Mesendoderm (in vitro differentiated cells): ENCODE data around the gene PTPRM. TPM values are rescaled to one million over a fixed set of nuclear protein-coding genes. Genes with fewer than 3 reads are reported as not detected.

Experiments used
- DNase-seq: peaks from one replicate; pipeline ENCODE4 v3.0.0; 2013
- H2AK5ac ChIP-seq: 2 replicates; pipeline ENCODE4 v1.6.1; 2013; ENCODE audit warnings: low read length, inconsistent platforms
- H2BK120ac ChIP-seq: 2 replicates; pipeline ENCODE4 v1.6.1; 2013; ENCODE audit warnings: low read depth, mild to moderate bottlenecking, low read length, moderate library complexity, mixed read lengths
- H2BK15ac ChIP-seq: replicated peaks from 2 replicates; pipeline ENCODE4 v1.6.1; 2013; ENCODE audit warnings: low read depth, mild to moderate bottlenecking, moderate library complexity
- H2BK5ac ChIP-seq: 2 replicates; pipeline ENCODE4 v1.6.1; 2013; ENCODE audit warnings: low read length, inconsistent platforms
- H3K18ac ChIP-seq: 2 replicates; pipeline ENCODE4 v1.6.1; 2013; ENCODE audit warnings: mild to moderate bottlenecking, low read length, mixed read lengths
- H3K23ac ChIP-seq: one replicate; pipeline ENCODE4 v1.6.1; 2013; ENCODE audit warnings: low read length
- H3K27ac ChIP-seq: 2 replicates; pipeline ENCODE4 v1.5.1; 2013; ENCODE audit warnings: low read depth, mild to moderate bottlenecking, inconsistent platforms, low read length, moderate library complexity
- H3K27me3 ChIP-seq: 2 replicates; pipeline ENCODE4 v1.6.1; 2013; ENCODE audit warnings: low read length, control low read depth, mild to moderate bottlenecking, inconsistent platforms; ENCODE audit not compliant: insufficient read depth, poor library complexity
- H3K36me3 ChIP-seq: 2 replicates; pipeline ENCODE4 v1.6.1; 2013; ENCODE audit warnings: low read length, inconsistent platforms; ENCODE audit not compliant: control insufficient read depth, insufficient read depth
- H3K4ac ChIP-seq: one replicate; pipeline ENCODE4 v1.6.1; 2013; ENCODE audit warnings: low read depth, mild to moderate bottlenecking, low read length, moderate library complexity
- H3K4me1 ChIP-seq: 2 replicates; pipeline ENCODE4 v1.6.1; 2013; ENCODE audit warnings: low read depth, low read length, inconsistent platforms; ENCODE audit not compliant: control insufficient read depth
- H3K4me2 ChIP-seq: 2 replicates; pipeline ENCODE4 v1.6.1; 2013; ENCODE audit warnings: low read length
- H3K4me3 ChIP-seq: 2 replicates; pipeline ENCODE4 v1.5.1; 2013; ENCODE audit warnings: mild to moderate bottlenecking, low read length
- H3K56ac ChIP-seq: one replicate; pipeline ENCODE4 v1.6.1; 2013; ENCODE audit warnings: low read length
- H3K79me1 ChIP-seq: 2 replicates; pipeline ENCODE4 v1.6.1; 2013; ENCODE audit warnings: low read length, inconsistent platforms
- H3K79me2 ChIP-seq: 2 replicates; pipeline ENCODE4 v1.6.1; 2013; ENCODE audit warnings: mild to moderate bottlenecking, low read length; ENCODE audit not compliant: control insufficient read depth, insufficient read depth
- H3K9ac ChIP-seq: 2 replicates; pipeline ENCODE4 v1.6.1; 2013; ENCODE audit warnings: low read length, inconsistent platforms
- H4K5ac ChIP-seq: one replicate; pipeline ENCODE4 v1.6.1; 2013; ENCODE audit warnings: low read length
- H4K8ac ChIP-seq: one replicate; pipeline ENCODE4 v1.6.1; 2013; ENCODE audit warnings: low read depth, mild to moderate bottlenecking, control low read depth, low read length, moderate library complexity
- WGBS: extraction: QIAGEN DNeasy Blood & Tissue Kit; methylation state at CpG from one replicate; pipeline ENCODE4 v1.1.7; 2013; ENCODE audit warnings: low lambda C conversion rate, missing lambda C conversion rate; ENCODE audit not compliant: insufficient coverage; ENCODE audit errors: extremely low coverage; 5-methylcytosine and 5-hydroxymethylcytosine counted together
- polyA plus RNA-seq, 2 experiments: library from polyadenylated mRNA; stranded (reverse); fragments of 200-250 nt; gene quantifications; one replicate each; pipeline ENCODE4 v1.2.3, GENCODE V29; 2013

Gene PTPRM
- 11.5 TPM for polyA plus RNA-seq (2013, experiment 1 of 2)
- polyA plus RNA-seq (2013, experiment 2 of 2), result 10.8 TPM

GRCh38 chr18:7566567-7567473 lies at the start of gene PTPRM:
TSS of gene PTPRM (plus strand) at chr18:7567316. CDS start at chr18:7567819, 503 bp downstream.
- Histone ChIP-seq H4K8ac (no peak within 1 kb of the TSS), H3K36me3 (no peaks in the 10 kb centered on the region), H3K4ac (peak within 1 kb of the TSS; percentile 58), H3K79me1 (no peaks in the 10 kb centered on the region), H3K27ac (peak within 1 kb of the TSS; percentile 79), H2BK5ac (peak within 1 kb of the TSS; percentile 69), H4K5ac (no peak within 1 kb of the TSS), H2BK15ac (no peak within 1 kb of the TSS), H3K4me1 (peaks cover 2% of the 10 kb centered on the region), H3K27me3 (no peaks in the 10 kb centered on the region), H3K18ac (peak within 1 kb of the TSS; percentile 97), H3K9ac (peak within 1 kb of the TSS; percentile 87), H3K56ac (peak within 1 kb of the TSS; percentile 91), H2AK5ac (no peak within 1 kb of the TSS), H3K23ac (no peak within 1 kb of the TSS), H3K4me2 (peak within 1 kb of the TSS; percentile 83), H3K79me2 (peaks cover 6% of the 10 kb centered on the region), H2BK120ac (peak within 1 kb of the TSS; percentile 56), H3K4me3 (peak within 1 kb of the TSS; percentile 75)
- WGBS, result no CpG with 5 or more reads among the region's 139 CpGs
- DNase-seq, result peak; percentile 80

GRCh38 chr18:7517852-7518251 lies 49.3 kb upstream of the PTPRM start:
- no peak for DNase-seq
- Histone ChIP-seq H3K79me2 (no peaks in the 10 kb centered on the region), H2BK5ac (no peak overlapping the region), H3K4me3 (no peak overlapping the region), H2AK5ac (no peak overlapping the region), H3K9ac (no peak overlapping the region), H3K18ac (no peak overlapping the region), H3K56ac (no peak overlapping the region), H4K8ac (no peak overlapping the region), H3K4me2 (no peak overlapping the region), H3K36me3 (no peaks in the 10 kb centered on the region), H3K79me1 (no peaks in the 10 kb centered on the region), H3K4me1 (peaks cover 5% of the 10 kb centered on the region), H3K23ac (no peak overlapping the region), H4K5ac (no peak overlapping the region), H2BK120ac (no peak overlapping the region), H3K4ac (no peak overlapping the region), H3K27ac (no peak overlapping the region), H2BK15ac (no peak overlapping the region), H3K27me3 (no peaks in the 10 kb centered on the region)
- WGBS, result no CpG with 5 or more reads among the region's 4 CpGs

- H4K5ac ChIP-seq, result no peak overlapping the region
- H3K79me1 ChIP-seq, result no peaks in the 10 kb centered on the region
- no peak overlapping the region for H2BK15ac ChIP-seq
- H3K79me2 ChIP-seq, result no peaks in the 10 kb centered on the region
- no peak overlapping the region for H2AK5ac ChIP-seq
- no peak overlapping the region for H3K4ac ChIP-seq
- H3K18ac ChIP-seq, result no peak overlapping the region
- H3K4me3 ChIP-seq, result no peak overlapping the region
- no peak overlapping the region for H3K4me2 ChIP-seq
- no peak overlapping the region for H2BK120ac ChIP-seq
- no peak overlapping the region for H3K23ac ChIP-seq
- H3K9ac ChIP-seq, result no peak overlapping the region
- H3K36me3 ChIP-seq, result no peaks in the 10 kb centered on the region
- H2BK5ac ChIP-seq, result no peak overlapping the region
- H3K4me1 ChIP-seq, result no peaks in the 10 kb centered on the region
- no peak overlapping the region for H3K27ac ChIP-seq
- WGBS, result no CpG with 5 or more reads among the region's 6 CpGs
- H4K8ac ChIP-seq, result no peak overlapping the region
- H3K27me3 ChIP-seq, result no peaks in the 10 kb centered on the region
- no peak overlapping the region for H3K56ac ChIP-seq
- DNase-seq, result no peak
These were observed 46.8 kb upstream of the PTPRM start for GRCh38 chr18:7520200-7520785.

GRCh38 chr18:7521226-7521856 lies 45.8 kb upstream of the PTPRM start:
- no peak overlapping the region for H4K5ac ChIP-seq
- H2AK5ac ChIP-seq, result no peak overlapping the region
- no peaks in the 10 kb centered on the region for H3K4me1 ChIP-seq
- no peak overlapping the region for H3K4me3 ChIP-seq
- no peak overlapping the region for H2BK5ac ChIP-seq
- no peak overlapping the region for H3K27ac ChIP-seq
- H3K4ac ChIP-seq, result no peak overlapping the region
- no peak for DNase-seq
- H3K79me2 ChIP-seq, result no peaks in the 10 kb centered on the region
- H2BK120ac ChIP-seq, result peak overlapping the region; percentile 1
- no peak overlapping the region for H3K9ac ChIP-seq
- no peak overlapping the region for H3K4me2 ChIP-seq
- no peak overlapping the region for H3K23ac ChIP-seq
- H4K8ac ChIP-seq, result no peak overlapping the region
- no peaks in the 10 kb centered on the region for H3K27me3 ChIP-seq
- no CpG with 5 or more reads among the region's 8 CpGs for WGBS
- H2BK15ac ChIP-seq, result no peak overlapping the region
- H3K18ac ChIP-seq, result peak overlapping the region; percentile 45
- H3K79me1 ChIP-seq, result no peaks in the 10 kb centered on the region
- no peak overlapping the region for H3K56ac ChIP-seq
- no peaks in the 10 kb centered on the region for H3K36me3 ChIP-seq

- no peaks in the 10 kb centered on the region for H3K79me1 ChIP-seq
- H3K18ac ChIP-seq, result no peak overlapping the region
- no peak overlapping the region for H3K23ac ChIP-seq
- peak overlapping the region; percentile 36 for H3K56ac ChIP-seq
- no peak overlapping the region for H3K9ac ChIP-seq
- WGBS, result no CpG with 5 or more reads among the region's 3 CpGs
- no peak overlapping the region for H2BK120ac ChIP-seq
- no peak overlapping the region for H2BK15ac ChIP-seq
- H3K4me3 ChIP-seq, result no peak overlapping the region
- no peaks in the 10 kb centered on the region for H3K27me3 ChIP-seq
- no peaks in the 10 kb centered on the region for H3K79me2 ChIP-seq
- no peak overlapping the region for H3K27ac ChIP-seq
- H3K4ac ChIP-seq, result no peak overlapping the region
- H2BK5ac ChIP-seq, result no peak overlapping the region
- no peaks in the 10 kb centered on the region for H3K4me1 ChIP-seq
- H3K4me2 ChIP-seq, result no peak overlapping the region
- DNase-seq, result peak; percentile 48
- H3K36me3 ChIP-seq, result no peaks in the 10 kb centered on the region
- H4K8ac ChIP-seq, result no peak overlapping the region
- H4K5ac ChIP-seq, result no peak overlapping the region
- H2AK5ac ChIP-seq, result no peak overlapping the region
These were observed 43.3 kb upstream of the PTPRM start for GRCh38 chr18:7523772-7524171.
